ENCODE measurements around the gene COL11A2. TPM values are rescaled to one million over a fixed set of nuclear protein-coding genes. Genes with fewer than 3 reads are reported as not detected.

The COL11A2 gene
- total RNA-seq, 1 experiment from 2014 or later: 3.7 TPM

DNA sequence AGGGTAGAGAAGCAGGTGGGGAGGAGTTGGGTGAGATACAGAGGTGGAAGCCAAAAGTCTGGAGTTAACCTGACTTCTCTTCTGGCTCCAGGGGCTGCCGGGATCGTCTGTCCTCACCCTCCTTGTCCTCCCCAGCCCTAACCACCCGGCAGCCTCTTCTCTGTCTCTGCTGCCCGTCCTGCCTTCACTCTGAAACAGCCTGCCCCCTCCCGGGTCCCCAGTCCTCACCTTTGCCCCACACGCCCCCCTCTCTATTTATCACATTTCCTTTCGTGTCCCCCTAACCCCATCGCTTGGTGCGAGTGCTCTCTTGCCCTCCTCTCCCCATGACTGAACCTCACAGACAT is 21.7 kb upstream of the COL11A2 start (continued):
- TF ChIP-seq, protein P1, sequence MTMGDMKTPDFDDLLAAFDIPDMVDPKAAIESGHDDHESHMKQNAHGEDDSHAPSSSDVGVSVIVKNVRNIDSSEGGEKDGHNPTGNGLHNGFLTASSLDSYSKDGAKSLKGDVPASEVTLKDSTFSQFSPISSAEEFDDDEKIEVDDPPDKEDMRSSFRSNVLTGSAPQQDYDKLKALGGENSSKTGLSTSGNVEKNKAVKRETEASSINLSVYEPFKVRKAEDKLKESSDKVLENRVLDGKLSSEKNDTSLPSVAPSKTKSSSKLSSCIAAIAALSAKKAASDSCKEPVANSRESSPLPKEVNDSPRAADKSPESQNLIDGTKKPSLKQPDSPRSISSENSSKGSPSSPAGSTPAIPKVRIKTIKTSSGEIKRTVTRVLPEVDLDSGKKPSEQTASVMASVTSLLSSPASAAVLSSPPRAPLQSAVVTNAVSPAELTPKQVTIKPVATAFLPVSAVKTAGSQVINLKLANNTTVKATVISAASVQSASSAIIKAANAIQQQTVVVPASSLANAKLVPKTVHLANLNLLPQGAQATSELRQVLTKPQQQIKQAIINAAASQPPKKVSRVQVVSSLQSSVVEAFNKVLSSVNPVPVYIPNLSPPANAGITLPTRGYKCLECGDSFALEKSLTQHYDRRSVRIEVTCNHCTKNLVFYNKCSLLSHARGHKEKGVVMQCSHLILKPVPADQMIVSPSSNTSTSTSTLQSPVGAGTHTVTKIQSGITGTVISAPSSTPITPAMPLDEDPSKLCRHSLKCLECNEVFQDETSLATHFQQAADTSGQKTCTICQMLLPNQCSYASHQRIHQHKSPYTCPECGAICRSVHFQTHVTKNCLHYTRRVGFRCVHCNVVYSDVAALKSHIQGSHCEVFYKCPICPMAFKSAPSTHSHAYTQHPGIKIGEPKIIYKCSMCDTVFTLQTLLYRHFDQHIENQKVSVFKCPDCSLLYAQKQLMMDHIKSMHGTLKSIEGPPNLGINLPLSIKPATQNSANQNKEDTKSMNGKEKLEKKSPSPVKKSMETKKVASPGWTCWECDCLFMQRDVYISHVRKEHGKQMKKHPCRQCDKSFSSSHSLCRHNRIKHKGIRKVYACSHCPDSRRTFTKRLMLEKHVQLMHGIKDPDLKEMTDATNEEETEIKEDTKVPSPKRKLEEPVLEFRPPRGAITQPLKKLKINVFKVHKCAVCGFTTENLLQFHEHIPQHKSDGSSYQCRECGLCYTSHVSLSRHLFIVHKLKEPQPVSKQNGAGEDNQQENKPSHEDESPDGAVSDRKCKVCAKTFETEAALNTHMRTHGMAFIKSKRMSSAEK (CRISPR knock-in tag; IDR thresholded peaks at IDR 0.05; ENCODE audit: borderline replicate concordance): no peak
- TF ChIP-seq, protein P2, sequence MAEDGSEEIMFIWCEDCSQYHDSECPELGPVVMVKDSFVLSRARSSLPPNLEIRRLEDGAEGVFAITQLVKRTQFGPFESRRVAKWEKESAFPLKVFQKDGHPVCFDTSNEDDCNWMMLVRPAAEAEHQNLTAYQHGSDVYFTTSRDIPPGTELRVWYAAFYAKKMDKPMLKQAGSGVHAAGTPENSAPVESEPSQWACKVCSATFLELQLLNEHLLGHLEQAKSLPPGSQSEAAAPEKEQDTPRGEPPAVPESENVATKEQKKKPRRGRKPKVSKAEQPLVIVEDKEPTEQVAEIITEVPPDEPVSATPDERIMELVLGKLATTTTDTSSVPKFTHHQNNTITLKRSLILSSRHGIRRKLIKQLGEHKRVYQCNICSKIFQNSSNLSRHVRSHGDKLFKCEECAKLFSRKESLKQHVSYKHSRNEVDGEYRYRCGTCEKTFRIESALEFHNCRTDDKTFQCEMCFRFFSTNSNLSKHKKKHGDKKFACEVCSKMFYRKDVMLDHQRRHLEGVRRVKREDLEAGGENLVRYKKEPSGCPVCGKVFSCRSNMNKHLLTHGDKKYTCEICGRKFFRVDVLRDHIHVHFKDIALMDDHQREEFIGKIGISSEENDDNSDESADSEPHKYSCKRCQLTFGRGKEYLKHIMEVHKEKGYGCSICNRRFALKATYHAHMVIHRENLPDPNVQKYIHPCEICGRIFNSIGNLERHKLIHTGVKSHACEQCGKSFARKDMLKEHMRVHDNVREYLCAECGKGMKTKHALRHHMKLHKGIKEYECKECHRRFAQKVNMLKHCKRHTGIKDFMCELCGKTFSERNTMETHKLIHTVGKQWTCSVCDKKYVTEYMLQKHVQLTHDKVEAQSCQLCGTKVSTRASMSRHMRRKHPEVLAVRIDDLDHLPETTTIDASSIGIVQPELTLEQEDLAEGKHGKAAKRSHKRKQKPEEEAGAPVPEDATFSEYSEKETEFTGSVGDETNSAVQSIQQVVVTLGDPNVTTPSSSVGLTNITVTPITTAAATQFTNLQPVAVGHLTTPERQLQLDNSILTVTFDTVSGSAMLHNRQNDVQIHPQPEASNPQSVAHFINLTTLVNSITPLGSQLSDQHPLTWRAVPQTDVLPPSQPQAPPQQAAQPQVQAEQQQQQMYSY (CRISPR knock-in tag; IDR thresholded peaks at IDR 0.05): no peak

DNA sequence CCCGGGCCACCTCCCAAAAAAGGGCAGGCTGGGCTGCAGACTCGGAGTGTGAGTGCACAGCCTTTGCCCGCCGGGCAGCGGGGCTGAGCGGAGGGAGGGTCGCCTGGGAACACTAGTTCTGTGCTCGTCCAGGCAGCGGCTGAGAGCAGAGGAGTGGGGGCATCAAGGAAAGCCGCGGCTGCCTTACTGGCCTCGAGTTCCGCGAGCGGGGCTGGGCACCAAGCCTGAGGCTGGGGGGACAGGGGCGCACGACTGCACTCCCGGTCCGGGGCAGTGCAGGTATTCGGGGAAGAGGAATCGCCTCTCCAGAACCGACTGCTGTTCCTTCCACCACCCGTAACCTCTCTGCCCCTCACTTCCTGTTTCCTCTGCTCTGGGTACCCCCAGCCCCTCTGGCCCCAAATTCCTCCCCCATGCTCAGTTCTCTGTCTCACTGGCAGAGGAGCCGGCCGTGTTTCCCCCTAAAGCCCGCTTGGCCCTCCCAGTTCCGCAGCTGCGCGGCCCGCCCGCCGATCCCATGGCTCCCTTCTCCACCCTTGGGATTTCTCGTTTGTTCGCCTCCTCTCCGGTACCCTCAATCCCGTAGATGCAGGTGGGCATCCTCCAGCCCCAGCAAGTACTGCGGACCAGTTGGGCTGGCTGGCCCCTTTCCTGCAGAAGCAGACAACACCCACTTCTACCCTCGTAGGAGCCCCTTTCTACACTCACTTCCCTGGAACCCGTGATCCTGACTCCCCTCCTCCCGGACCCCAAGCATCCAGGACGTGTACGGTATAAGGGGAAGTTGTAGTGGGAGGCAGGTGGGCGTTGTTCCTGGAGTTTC is 21.1 kb upstream of the COL11A2 start:
- Mint-ChIP-seq H3K36me3 (peaks cover 12% of the 10 kb centered on the region), H3K27me3 (ENCODE audit: low read depth) (peaks cover 66% of the 10 kb centered on the region), H3K27ac (no peak overlapping the region; the same call in 1 of the 2 replicates), H3K4me3 (peak overlapping the region; percentile 95), H3K4me1 (peaks cover 49% of the 10 kb centered on the region), H3K9me3 (no peaks in the 10 kb centered on the region)
- ChIA-PET POLR2A (interaction anchor here (1.1 kb wide), 1 partner anchor 35 kb away, joined by 4 read pairs; no protein-coding TSS in a partner anchor), CTCF (interaction anchor here (0.6 to 5.7 kb wide), 6 partner anchors 9 to 87 kb away, joined by 3 to 83 read pairs (median 5); partner anchors contain the start of genes B3GALT4, HSD17B8, RXRB and SLC39A7)
- ATAC-seq: peak; percentile 38
- peak; percentile 68 for DNase-seq (ENCODE audit: low spot score)
- TF ChIP-seq ZNF232 (CRISPR knock-in tag; IDR thresholded peaks at IDR 0.05): no peak
- TF ChIP-seq, protein P3, sequence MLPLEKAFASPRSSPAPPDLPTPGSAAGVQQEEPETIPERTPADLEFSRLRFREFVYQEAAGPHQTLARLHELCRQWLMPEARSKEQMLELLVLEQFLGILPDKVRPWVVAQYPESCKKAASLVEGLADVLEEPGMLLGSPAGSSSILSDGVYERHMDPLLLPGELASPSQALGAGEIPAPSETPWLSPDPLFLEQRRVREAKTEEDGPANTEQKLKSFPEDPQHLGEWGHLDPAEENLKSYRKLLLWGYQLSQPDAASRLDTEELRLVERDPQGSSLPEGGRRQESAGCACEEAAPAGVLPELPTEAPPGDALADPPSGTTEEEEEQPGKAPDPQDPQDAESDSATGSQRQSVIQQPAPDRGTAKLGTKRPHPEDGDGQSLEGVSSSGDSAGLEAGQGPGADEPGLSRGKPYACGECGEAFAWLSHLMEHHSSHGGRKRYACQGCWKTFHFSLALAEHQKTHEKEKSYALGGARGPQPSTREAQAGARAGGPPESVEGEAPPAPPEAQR (CRISPR knock-in tag; IDR thresholded peaks at IDR 0.05): no peak
- TF ChIP-seq, protein P4, sequence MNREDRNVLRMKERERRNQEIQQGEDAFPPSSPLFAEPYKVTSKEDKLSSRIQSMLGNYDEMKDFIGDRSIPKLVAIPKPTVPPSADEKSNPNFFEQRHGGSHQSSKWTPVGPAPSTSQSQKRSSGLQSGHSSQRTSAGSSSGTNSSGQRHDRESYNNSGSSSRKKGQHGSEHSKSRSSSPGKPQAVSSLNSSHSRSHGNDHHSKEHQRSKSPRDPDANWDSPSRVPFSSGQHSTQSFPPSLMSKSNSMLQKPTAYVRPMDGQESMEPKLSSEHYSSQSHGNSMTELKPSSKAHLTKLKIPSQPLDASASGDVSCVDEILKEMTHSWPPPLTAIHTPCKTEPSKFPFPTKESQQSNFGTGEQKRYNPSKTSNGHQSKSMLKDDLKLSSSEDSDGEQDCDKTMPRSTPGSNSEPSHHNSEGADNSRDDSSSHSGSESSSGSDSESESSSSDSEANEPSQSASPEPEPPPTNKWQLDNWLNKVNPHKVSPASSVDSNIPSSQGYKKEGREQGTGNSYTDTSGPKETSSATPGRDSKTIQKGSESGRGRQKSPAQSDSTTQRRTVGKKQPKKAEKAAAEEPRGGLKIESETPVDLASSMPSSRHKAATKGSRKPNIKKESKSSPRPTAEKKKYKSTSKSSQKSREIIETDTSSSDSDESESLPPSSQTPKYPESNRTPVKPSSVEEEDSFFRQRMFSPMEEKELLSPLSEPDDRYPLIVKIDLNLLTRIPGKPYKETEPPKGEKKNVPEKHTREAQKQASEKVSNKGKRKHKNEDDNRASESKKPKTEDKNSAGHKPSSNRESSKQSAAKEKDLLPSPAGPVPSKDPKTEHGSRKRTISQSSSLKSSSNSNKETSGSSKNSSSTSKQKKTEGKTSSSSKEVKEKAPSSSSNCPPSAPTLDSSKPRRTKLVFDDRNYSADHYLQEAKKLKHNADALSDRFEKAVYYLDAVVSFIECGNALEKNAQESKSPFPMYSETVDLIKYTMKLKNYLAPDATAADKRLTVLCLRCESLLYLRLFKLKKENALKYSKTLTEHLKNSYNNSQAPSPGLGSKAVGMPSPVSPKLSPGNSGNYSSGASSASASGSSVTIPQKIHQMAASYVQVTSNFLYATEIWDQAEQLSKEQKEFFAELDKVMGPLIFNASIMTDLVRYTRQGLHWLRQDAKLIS (CRISPR knock-in tag; IDR thresholded peaks at IDR 0.05; ENCODE audit: borderline replicate concordance): no peak
- TF ChIP-seq FOXP1 (CRISPR knock-in tag; IDR thresholded peaks at IDR 0.05; ENCODE audit: borderline replicate concordance): peak; percentile 67
- TF ChIP-seq, protein P5, sequence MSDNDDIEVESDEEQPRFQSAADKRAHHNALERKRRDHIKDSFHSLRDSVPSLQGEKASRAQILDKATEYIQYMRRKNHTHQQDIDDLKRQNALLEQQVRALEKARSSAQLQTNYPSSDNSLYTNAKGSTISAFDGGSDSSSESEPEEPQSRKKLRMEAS (CRISPR knock-in tag; IDR thresholded peaks at IDR 0.05): peak; percentile 49; the same call in 1 of the 2 replicates
- TF ChIP-seq, protein P6, sequence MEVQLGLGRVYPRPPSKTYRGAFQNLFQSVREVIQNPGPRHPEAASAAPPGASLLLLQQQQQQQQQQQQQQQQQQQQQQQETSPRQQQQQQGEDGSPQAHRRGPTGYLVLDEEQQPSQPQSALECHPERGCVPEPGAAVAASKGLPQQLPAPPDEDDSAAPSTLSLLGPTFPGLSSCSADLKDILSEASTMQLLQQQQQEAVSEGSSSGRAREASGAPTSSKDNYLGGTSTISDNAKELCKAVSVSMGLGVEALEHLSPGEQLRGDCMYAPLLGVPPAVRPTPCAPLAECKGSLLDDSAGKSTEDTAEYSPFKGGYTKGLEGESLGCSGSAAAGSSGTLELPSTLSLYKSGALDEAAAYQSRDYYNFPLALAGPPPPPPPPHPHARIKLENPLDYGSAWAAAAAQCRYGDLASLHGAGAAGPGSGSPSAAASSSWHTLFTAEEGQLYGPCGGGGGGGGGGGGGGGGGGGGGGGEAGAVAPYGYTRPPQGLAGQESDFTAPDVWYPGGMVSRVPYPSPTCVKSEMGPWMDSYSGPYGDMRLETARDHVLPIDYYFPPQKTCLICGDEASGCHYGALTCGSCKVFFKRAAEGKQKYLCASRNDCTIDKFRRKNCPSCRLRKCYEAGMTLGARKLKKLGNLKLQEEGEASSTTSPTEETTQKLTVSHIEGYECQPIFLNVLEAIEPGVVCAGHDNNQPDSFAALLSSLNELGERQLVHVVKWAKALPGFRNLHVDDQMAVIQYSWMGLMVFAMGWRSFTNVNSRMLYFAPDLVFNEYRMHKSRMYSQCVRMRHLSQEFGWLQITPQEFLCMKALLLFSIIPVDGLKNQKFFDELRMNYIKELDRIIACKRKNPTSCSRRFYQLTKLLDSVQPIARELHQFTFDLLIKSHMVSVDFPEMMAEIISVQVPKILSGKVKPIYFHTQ (CRISPR knock-in tag; IDR thresholded peaks at IDR 0.05): no peak
- TF ChIP-seq ELF4 (CRISPR knock-in tag; IDR thresholded peaks at IDR 0.05; ENCODE audit: low read depth): no peak
- TF ChIP-seq, protein P7, sequence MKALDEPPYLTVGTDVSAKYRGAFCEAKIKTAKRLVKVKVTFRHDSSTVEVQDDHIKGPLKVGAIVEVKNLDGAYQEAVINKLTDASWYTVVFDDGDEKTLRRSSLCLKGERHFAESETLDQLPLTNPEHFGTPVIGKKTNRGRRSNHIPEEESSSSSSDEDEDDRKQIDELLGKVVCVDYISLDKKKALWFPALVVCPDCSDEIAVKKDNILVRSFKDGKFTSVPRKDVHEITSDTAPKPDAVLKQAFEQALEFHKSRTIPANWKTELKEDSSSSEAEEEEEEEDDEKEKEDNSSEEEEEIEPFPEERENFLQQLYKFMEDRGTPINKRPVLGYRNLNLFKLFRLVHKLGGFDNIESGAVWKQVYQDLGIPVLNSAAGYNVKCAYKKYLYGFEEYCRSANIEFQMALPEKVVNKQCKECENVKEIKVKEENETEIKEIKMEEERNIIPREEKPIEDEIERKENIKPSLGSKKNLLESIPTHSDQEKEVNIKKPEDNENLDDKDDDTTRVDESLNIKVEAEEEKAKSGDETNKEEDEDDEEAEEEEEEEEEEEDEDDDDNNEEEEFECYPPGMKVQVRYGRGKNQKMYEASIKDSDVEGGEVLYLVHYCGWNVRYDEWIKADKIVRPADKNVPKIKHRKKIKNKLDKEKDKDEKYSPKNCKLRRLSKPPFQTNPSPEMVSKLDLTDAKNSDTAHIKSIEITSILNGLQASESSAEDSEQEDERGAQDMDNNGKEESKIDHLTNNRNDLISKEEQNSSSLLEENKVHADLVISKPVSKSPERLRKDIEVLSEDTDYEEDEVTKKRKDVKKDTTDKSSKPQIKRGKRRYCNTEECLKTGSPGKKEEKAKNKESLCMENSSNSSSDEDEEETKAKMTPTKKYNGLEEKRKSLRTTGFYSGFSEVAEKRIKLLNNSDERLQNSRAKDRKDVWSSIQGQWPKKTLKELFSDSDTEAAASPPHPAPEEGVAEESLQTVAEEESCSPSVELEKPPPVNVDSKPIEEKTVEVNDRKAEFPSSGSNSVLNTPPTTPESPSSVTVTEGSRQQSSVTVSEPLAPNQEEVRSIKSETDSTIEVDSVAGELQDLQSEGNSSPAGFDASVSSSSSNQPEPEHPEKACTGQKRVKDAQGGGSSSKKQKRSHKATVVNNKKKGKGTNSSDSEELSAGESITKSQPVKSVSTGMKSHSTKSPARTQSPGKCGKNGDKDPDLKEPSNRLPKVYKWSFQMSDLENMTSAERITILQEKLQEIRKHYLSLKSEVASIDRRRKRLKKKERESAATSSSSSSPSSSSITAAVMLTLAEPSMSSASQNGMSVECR (CRISPR knock-in tag; IDR thresholded peaks at IDR 0.05; ENCODE audit: borderline replicate concordance): peak; percentile 69; the same call in 1 of the 2 replicates
- no peak for TF ChIP-seq ZNF263 (CRISPR knock-in tag; IDR thresholded peaks at IDR 0.05; ENCODE audit: low read depth)
